CD1c-positive myeloid dendritic cell (primary cell): Measurements from ENCODE around the gene CGN.
"Not testable (repeated sequence)": the region's sequence is repeated elsewhere in the genome, so short reads cannot be mapped to it uniquely, and the experiment has no call there.

ENCODE experiments used
- DNase-seq: peaks from one replicate; pipeline ENCODE4 v3.0.0-alpha.2; 2016; ENCODE audit errors: extremely low spot score

Gene CGN

DNA sequence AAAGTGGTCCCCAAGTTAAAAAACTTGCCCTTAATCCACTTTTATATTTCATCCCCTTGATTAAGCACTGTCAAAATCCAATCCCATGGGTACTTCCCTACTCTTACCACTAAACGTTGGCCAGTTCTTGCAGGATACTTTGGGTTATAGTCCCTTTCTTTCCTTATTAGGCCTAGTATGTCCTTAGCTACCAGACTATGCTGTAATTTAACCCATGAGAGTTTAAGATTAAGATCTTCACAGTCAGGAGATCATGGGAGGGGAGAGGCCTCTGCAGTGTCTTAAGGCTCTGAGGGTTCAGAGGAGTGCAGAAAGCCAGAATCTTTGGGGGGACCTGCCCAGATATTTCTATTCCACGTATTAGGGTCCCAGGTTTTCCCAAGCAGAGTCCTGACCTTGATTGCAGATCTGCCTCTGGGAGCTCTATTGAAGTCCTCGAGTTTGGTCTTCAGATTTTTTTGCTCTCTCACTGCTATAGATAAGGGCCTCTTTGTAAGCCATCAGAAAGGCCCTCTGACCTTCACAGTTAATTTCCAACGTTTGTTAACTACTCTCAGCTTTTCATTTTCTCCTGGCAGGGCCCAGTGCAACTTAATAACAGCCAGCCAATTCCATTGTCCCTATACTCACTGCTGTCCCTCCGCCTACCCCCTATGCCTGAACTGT, 9.0 kb upstream of the CGN start:
- DNase-seq = no peak

DNA sequence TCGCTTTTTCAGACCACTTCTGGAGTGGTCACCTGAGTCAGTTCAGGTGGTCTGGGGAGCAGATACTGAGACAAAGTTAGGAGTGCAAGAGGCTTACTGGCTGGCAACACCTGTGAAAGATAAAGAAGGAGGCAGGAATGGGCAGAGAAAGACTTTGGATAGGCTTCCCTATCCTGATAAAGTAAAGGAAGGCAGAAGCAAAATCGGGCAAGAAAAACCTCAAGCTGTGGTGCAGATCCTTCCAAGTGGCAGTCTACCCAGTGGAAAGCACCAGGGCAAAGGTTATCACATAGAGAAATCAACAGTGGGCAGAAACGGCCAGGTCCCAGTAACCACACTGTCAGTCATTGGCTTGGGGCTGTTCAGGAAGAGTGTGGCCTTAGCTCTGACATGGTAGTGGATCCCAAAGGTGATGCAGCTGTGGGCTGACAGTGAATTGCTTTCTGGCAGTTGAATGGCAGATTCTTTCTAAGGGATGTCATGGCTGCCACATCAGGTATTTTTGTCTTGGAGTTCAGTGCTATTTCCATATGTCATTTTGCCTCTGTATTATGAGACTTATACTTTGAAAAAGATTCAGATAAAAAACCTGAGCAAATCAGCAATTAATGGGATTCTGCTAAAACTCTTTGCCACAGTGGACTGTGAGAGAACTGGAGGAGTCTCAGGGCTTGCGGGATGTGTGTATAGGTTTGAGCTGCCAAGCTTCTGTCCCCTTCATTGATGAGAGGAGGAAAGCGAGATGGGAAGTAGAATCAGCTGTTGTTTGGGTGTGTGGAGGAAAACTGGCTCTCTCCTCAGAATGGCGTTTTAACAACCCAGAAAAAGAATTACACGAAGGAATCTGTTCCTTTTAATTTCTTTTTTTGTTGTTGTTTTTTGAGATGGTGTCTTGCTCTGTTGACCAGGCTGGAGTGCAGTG, 8.1 kb upstream of the CGN start:
- no peak for DNase-seq

- DNase-seq = no peak
Observed at GRCh38 chr1:151504252-151504651, 6.9 kb upstream of the CGN start.

DNA sequence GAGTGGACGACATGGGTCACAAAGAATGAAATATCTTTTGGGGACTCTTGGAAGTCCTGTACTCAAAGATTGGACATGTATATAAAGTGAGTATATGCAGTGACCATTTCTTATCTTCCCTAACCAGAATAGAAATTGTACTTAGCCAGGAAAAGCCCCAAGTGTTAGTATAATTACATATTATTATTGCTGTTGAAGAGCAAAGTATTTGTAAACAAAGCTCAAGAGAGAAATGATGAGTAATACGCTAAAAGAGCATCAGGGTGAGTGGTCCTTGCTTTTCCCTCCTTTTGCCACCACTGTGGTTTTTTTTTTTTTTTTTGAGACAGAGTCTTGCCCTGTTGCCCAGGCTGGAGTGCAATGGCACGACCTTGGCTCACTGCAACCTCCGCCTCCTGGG, 6.4 kb upstream of the CGN start:
- no peak for DNase-seq

DNA sequence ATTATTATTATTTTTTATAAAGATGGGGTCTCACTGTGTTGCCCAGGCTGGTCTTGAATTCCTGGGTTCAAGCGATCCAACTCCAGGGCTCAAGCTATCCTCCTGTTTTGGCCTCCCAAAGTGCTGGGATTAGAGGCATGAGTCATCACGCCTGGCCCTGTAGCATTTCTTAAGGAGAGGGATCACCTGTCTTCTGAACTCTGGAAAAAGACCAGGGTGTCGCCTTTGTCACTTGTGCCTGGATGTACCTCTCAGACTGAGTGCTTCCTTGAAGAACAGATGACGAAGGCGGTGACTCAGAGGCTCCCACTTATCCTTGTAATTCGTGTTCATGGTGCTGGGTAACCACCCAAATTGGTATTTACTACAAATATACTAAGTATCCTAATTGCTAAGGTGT, 2.4 kb upstream of the CGN start:
- no peak for DNase-seq

DNA sequence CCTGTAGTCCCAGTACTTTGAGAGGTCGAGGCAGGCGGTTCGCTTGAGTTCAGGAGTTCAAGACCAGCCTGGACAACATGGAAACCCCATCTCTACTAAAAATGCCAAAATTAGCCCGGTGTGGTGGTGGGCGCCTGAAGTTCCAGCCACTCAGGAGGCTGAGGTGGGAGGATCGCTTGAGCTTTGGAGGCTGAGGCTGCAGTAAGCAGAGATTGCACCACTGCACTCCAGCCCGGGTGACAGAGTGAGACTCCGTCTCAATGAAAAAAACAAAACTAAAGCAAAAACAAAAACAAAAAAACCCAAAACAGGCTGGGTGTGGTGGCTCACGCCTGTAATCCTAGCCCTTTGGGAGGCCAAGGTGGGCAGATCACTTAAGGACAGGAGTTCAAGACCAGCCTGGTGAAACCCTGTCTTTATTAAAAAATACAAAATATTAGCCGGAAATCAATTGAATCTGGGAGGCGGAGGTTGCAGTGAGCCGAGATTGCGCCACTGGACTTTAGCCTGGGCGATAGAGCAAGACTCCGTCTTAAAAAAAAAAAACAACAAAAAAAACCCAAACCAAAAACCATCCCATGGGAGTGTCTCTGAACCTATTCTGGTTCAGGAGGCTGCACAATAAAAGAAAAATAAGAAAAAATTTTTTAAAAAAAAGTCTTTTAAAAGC, 1.7 kb upstream of the CGN start:
- no peak for DNase-seq

DNA sequence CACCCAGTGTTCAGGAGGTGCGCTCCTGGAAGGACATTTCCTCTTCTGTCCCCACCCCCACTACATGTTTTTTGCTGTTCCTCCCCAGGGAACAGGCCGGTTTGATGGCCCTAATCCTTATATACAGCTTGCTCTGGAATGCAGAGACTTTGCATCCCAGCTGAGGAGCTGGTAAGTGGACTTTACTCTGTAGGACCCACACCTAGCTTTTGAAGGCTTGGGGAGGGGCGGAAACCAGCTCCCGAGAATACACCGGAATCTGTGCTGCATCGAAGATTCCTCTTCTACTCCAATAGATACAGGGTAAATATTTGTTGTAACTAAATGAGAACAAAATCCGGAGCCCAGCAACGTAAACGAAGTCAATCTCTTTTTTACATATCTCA, 1.2 kb upstream of the CGN start:
- DNase-seq = no peak

DNA sequence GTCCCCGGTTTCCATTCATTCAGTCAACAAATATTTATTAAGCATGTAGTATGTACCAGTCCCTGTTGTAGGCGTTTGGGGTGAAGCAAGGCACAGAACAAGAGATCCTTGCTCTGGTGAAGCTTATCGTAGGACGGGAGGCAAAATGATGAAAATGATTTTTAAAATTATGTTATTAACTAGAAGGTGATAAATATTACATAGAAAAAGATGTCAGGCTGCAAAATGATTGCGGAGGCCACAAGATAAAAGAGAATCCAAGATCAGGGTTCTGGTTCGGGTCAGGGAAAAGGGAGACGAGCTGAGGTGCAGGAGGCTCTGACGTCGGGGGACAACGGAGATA, 602 bp upstream of the CGN start:
- no peak for DNase-seq

DNA sequence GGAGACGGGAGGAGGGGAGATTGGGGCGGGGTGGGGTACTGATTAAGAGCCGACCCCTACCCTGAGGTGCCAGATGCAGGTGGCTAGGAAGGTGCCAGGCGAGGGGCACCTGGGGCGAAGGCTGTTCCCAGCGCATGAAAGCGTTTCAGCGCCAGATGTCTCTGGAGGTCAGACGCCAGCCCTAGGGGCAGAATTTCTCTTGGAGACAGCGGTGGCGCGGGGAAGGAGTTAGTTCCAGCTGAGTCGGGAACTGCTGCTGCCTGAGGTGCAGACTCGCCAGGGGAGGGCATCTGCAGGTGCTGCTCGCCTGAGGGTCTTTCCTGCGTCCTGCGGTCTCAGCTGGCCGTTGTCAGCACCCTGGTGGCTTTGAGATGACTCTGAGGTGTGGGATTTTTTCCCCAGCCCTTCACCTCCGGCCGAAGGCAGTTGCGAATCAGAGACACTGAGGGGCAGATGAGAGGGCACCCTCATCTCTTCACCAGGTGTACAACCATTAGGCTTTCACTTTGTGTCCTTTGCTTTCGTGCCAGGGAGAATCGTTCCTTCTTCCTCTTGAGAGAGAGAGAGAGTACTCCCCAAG, 539 bp downstream of the CGN start:
- peak; percentile 27 for DNase-seq

GRCh38 chr1:151512326-151512725, 1.1 kb downstream of the CGN start:
- DNase-seq = no peak

DNA sequence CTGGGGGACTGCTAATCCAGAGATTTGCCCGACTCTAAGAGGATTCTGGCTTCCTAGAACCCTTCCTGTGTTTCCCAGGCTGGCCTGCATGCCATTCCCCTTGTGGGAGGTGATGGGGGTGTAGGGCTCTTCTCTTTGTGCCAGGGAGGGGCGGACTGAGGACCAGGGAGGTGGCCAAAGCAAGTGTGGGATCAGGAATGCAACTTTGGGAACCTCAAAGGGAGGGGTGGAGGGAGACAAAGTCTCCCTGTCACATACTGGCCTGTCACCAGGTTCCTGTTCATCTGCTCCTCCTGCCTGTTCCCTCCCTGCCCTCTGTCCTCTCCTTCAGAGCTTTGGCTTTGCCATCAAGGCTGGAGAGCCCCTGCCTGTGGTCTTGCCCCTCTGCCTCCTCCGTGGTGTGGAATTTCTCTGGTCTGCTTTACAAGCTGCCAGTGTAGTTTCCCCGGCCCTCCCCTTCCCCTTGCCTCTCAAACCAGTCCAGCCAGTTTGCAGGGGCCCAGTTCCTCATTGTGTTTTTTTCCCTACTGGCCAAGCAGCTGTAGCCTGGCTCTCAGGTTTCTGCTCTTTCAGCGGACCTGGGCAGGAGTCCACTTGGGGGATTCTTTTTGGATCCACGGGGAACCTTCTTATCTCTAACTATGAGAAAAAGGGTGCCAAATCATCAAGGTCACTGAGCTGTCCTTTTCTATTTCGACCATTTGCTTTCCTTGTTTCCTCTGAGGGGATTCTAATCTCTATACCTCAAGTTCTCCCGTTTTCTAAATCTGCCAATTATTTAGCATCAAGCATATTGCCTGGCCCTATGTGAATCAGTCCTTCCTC, 1.8 kb downstream of the CGN start:
- peak; percentile 33 for DNase-seq

GRCh38 chr1:151513626-151514121, 2.5 kb downstream of the CGN start:
- DNase-seq = no peak

DNA sequence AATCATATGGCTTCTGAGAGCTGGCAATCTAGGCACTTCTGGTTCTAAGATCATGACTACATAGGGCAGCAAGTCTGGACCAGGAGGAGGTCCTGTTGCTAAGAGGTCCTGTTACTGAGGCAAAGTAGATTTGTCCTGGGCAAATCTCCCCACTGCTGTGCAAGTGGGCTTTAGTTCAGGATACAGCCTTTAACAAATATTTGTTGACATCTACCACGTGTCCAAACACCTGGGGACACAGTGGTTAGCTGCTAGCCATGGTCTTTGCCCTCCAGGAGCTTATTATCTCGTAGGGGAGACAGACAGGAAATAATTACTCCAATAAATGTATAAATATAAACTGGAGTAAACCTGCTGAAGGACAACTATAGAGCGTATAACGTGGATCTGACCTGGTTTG, 3.2 kb downstream of the CGN start:
- DNase-seq = no peak

- no peak for DNase-seq
Observed at GRCh38 chr1:151515265-151515664, 4.1 kb downstream of the CGN start.

- no peak for DNase-seq
Observed at GRCh38 chr1:151516031-151516511, 4.9 kb downstream of the CGN start.

DNA sequence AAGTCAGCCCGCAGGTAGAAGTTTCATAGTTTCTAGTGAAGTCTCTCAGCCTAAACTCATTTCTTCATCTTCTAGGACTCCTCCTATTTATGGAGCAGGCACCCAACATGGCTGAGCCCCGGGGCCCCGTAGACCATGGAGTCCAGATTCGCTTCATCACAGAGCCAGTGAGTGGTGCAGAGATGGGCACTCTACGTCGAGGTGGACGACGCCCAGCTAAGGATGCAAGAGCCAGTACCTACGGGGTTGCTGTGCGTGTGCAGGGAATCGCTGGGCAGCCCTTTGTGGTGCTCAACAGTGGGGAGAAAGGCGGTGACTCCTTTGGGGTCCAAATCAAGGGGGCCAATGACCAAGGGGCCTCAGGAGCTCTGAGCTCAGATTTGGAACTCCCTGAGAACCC, 7.2 kb downstream of the CGN start:
- no peak for DNase-seq

- no peak for DNase-seq
Observed at GRCh38 chr1:151518936-151519335, 7.7 kb downstream of the CGN start.

DNA sequence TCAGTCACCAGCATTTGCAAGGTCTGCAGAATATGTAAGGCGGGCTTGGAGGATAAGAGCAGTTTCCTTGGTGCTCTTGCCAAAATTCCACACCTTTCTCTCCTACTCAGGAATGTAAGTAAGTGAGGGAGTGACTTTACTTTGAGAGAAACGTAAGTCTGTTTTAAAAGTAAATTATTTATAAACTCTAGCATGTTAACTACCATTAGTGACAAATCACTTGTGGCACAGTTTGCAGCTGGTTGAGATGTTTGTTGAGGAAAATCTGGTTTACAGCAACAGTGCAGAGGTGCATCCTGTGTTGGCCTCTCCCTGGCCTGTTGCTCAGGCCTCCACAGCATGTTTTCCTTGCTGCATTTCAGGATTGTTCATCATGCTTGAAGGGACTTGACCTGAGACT, 8.5 kb downstream of the CGN start:
- DNase-seq = no peak

- DNase-seq = no peak
Observed at GRCh38 chr1:151520359-151520758, 9.2 kb downstream of the CGN start.

DNA sequence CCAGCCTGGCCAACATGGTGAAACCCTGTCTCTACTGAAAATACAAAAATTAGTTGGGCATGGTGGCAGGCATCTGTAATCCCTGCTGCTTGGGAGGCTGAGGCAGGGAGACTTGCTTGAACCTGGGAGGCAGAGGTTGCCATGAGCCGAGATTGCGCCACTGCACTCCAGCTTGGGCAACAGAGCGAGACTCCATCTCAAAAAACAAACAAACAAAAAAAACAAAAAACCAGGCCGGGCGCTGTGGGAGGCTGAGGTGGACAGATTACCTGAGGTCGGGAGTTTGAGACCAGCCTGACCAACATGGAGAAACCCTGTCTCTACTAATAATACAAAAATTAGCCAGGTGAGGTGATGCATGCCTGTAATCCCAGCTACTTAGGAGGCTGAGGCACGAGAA, 11.2 kb downstream of the CGN start:
- not testable (repeated sequence) for DNase-seq

DNA sequence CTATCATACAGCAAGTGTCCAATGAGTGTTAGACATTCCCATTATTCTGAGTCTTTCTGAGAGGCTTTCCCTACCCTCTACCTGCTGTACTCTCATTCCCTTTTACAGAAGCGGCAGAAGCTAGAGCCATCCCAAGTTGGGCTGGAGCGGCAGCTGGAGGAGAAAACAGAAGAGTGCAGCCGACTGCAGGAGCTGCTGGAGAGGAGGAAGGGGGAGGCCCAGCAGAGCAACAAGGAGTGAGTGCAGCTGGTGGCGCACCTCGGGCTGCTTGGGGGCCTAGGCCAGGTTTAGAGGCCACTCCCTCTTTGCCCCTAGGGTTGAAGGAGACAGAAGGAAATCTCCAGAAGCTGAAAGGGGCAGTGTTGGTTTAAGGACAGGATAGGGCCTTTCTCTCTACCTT, 12.1 kb downstream of the CGN start:
- DNase-seq = no peak
